Measurements from ENCODE around the gene ACKR1. TPM values are rescaled to one million over a fixed set of nuclear protein-coding genes. Genes with fewer than 3 reads are reported as not detected.

ACKR1 gene
- total RNA-seq = not detected

- ATAC-seq (replicated peaks in 1 of 2) = no peak
- Mint-ChIP-seq H3K4me3 (no peak within 1 kb of the TSS), H3K27ac (no peak within 1 kb of the TSS), H3K4me1 (ENCODE audit: low read depth) (peaks cover 19% of the 10 kb centered on the region), H3K9me3 (no peaks in the 10 kb centered on the region), H3K27me3 (ENCODE audit: low read depth) (peaks cover 71% of the 10 kb centered on the region), H3K36me3 (ENCODE audit: insufficient read depth in 2 of 2) (no peaks in the 10 kb centered on the region)
- DNase-seq = no peak
Observed at GRCh38 chr1:159204161-159205141, at the start of gene ACKR1. Gene ACKR1, plus strand, starts transcription at chr1:159204875. Its CDS starts 85 bp downstream, at chr1:159204960.

GRCh38 chr1:159161001-159161718 is 43.5 kb upstream of the ACKR1 start:
- Mint-ChIP-seq H3K9me3 (no peaks in the 10 kb centered on the region), H3K4me3 (no peak overlapping the region), H3K27me3 (ENCODE audit: low read depth) (peaks cover 54% of the 10 kb centered on the region), H3K27ac (no peak overlapping the region), H3K36me3 (ENCODE audit: insufficient read depth in 2 of 2) (no peaks in the 10 kb centered on the region), H3K4me1 (ENCODE audit: low read depth) (no peaks in the 10 kb centered on the region)
- DNase-seq = peak; percentile 69
- peak; percentile 79 for ATAC-seq (replicated peaks in 1 of 2)

GRCh38 chr1:159161719-159162026 is 43.0 kb upstream of the ACKR1 start:
- ATAC-seq (replicated peaks in 1 of 2) = no peak
- H3K27me3 Mint-ChIP-seq (ENCODE audit: low read depth) = peaks cover 48% of the 10 kb centered on the region

GRCh38 chr1:159162516-159163265 is 42.0 kb upstream of the ACKR1 start:
- peaks cover 42% of the 10 kb centered on the region for H3K27me3 Mint-ChIP-seq (ENCODE audit: low read depth)
- no peak for DNase-seq

More at GRCh38 chr1:159161719-159162026, 43.0 kb upstream of the ACKR1 start:
- Mint-ChIP-seq H3K4me1 (ENCODE audit: low read depth) (no peaks in the 10 kb centered on the region), H3K4me3 (no peak overlapping the region), H3K9me3 (no peaks in the 10 kb centered on the region), H3K27ac (no peak overlapping the region), H3K36me3 (ENCODE audit: insufficient read depth in 2 of 2) (no peaks in the 10 kb centered on the region)
- no peak for DNase-seq

GRCh38 chr1:159163614-159164228 is 41.0 kb upstream of the ACKR1 start:
- Mint-ChIP-seq H3K27ac (no peak overlapping the region), H3K9me3 (no peaks in the 10 kb centered on the region), H3K4me1 (ENCODE audit: low read depth) (no peaks in the 10 kb centered on the region), H3K4me3 (no peak overlapping the region), H3K27me3 (ENCODE audit: low read depth) (peaks cover 46% of the 10 kb centered on the region), H3K36me3 (ENCODE audit: insufficient read depth in 2 of 2) (no peaks in the 10 kb centered on the region)
- ATAC-seq (replicated peaks in 1 of 2) (no peak), DNase-seq (no peak)

More at GRCh38 chr1:159162516-159163265, 42.0 kb upstream of the ACKR1 start:
- no peaks in the 10 kb centered on the region for H3K4me1 Mint-ChIP-seq (ENCODE audit: low read depth)
- ATAC-seq (replicated peaks in 1 of 2) = no peak
- H3K36me3 Mint-ChIP-seq (ENCODE audit: insufficient read depth in 2 of 2) = no peaks in the 10 kb centered on the region
- H3K27ac Mint-ChIP-seq = no peak overlapping the region
- no peak overlapping the region for H3K4me3 Mint-ChIP-seq
- H3K9me3 Mint-ChIP-seq = no peaks in the 10 kb centered on the region

- no peak overlapping the region for H3K4me3 Mint-ChIP-seq
- no peak for ATAC-seq (replicated peaks in 1 of 2)
- H3K36me3 Mint-ChIP-seq (ENCODE audit: insufficient read depth in 2 of 2) = peaks cover 0 to 2% of the 10 kb centered on the region in 2 donors
- no peak overlapping the region for H3K27ac Mint-ChIP-seq
- peaks cover 6% of the 10 kb centered on the region for H3K4me1 Mint-ChIP-seq (ENCODE audit: low read depth)
- no peaks in the 10 kb centered on the region for H3K9me3 Mint-ChIP-seq
- peaks cover 63% of the 10 kb centered on the region for H3K27me3 Mint-ChIP-seq (ENCODE audit: low read depth)
- no peak for DNase-seq
Observed at GRCh38 chr1:159168043-159168442, 36.6 kb upstream of the ACKR1 start.

- DNase-seq = no peak
- no peak overlapping the region for H3K27ac Mint-ChIP-seq
- peaks cover 75% of the 10 kb centered on the region for H3K27me3 Mint-ChIP-seq (ENCODE audit: low read depth)
Observed at GRCh38 chr1:159170639-159171038, 34.0 kb upstream of the ACKR1 start.

GRCh38 chr1:159171254-159171687 is 33.4 kb upstream of the ACKR1 start, which contains the start of gene CADM3:
Gene CADM3, plus strand, starts transcription at chr1:159171615. Its CDS starts 151 bp downstream, at chr1:159171766.
- H3K9me3 Mint-ChIP-seq = no peaks in the 10 kb centered on the region

More at GRCh38 chr1:159170639-159171038, 34.0 kb upstream of the ACKR1 start:
- Mint-ChIP-seq H3K9me3 (no peaks in the 10 kb centered on the region), H3K36me3 (ENCODE audit: insufficient read depth in 2 of 2) (peaks cover 0 to 2% of the 10 kb centered on the region in 2 donors), H3K4me3 (no peak overlapping the region), H3K4me1 (ENCODE audit: low read depth) (peaks cover 6% of the 10 kb centered on the region)
- ATAC-seq (replicated peaks in 1 of 2) = no peak

GRCh38 chr1:159171688-159172501 is 32.8 kb upstream of the ACKR1 start:
- Mint-ChIP-seq H3K9me3 (no peaks in the 10 kb centered on the region), H3K27ac (no peak overlapping the region), H3K4me1 (ENCODE audit: low read depth) (peaks cover 6% of the 10 kb centered on the region), H3K36me3 (ENCODE audit: insufficient read depth in 2 of 2) (peaks cover 0 to 2% of the 10 kb centered on the region in 2 donors), H3K27me3 (ENCODE audit: low read depth) (peaks cover 77% of the 10 kb centered on the region), H3K4me3 (peak overlapping the region; percentile 11 to 41)
- no peak for ATAC-seq (replicated peaks in 1 of 2)
- no peak for DNase-seq

More at GRCh38 chr1:159171254-159171687, 33.4 kb upstream of the ACKR1 start, which contains the start of gene CADM3:
- peaks cover 0 to 2% of the 10 kb centered on the region in 2 donors for H3K36me3 Mint-ChIP-seq (ENCODE audit: insufficient read depth in 2 of 2)
- H3K4me1 Mint-ChIP-seq (ENCODE audit: low read depth) = peaks cover 6% of the 10 kb centered on the region
- peaks cover 75% of the 10 kb centered on the region for H3K27me3 Mint-ChIP-seq (ENCODE audit: low read depth)
- peak within 1 kb of the TSS; percentile 11 to 41 for H3K4me3 Mint-ChIP-seq
- no peak within 1 kb of the TSS for H3K27ac Mint-ChIP-seq
- ATAC-seq (replicated peaks in 1 of 2) (no peak), DNase-seq (no peak)

GRCh38 chr1:159172614-159173291 is 31.9 kb upstream of the ACKR1 start:
- no peak for DNase-seq
- no peak for ATAC-seq (replicated peaks in 1 of 2)
- H3K4me3 Mint-ChIP-seq = no peak overlapping the region
- H3K27ac Mint-ChIP-seq = no peak overlapping the region
- H3K36me3 Mint-ChIP-seq (ENCODE audit: insufficient read depth in 2 of 2) = peaks cover 0 to 2% of the 10 kb centered on the region in 2 donors
- H3K27me3 Mint-ChIP-seq (ENCODE audit: low read depth) = peaks cover 80% of the 10 kb centered on the region
- H3K4me1 Mint-ChIP-seq (ENCODE audit: low read depth) = peaks cover 11% of the 10 kb centered on the region
- no peaks in the 10 kb centered on the region for H3K9me3 Mint-ChIP-seq

GRCh38 chr1:159173320-159173719 is 31.4 kb upstream of the ACKR1 start:
- Mint-ChIP-seq H3K4me3 (no peak overlapping the region), H3K4me1 (ENCODE audit: low read depth) (peaks cover 11% of the 10 kb centered on the region), H3K9me3 (no peaks in the 10 kb centered on the region), H3K27ac (no peak overlapping the region), H3K27me3 (ENCODE audit: low read depth) (peaks cover 77% of the 10 kb centered on the region), H3K36me3 (ENCODE audit: insufficient read depth in 2 of 2) (peaks cover 0 to 2% of the 10 kb centered on the region in 2 donors)
- DNase-seq (no peak), ATAC-seq (replicated peaks in 1 of 2) (no peak)

Data from activated T-cell treated with anti-CD3 and anti-CD28 coated beads, Interleukin-2, amount 50 U/mL, for 72 hours (primary cell).